ENCODE results near the gene DPP8. TPM values are rescaled to one million over a fixed set of nuclear protein-coding genes. Genes with fewer than 3 reads are reported as not detected.

DPP8 gene
- total and polyA plus RNA-seq, 10 of the 15 experiments (the other 5 are each of a cell fraction or from before 2014, with no cell fraction given): 12.0 to 30.6 (median 24.3) TPM

DNA sequence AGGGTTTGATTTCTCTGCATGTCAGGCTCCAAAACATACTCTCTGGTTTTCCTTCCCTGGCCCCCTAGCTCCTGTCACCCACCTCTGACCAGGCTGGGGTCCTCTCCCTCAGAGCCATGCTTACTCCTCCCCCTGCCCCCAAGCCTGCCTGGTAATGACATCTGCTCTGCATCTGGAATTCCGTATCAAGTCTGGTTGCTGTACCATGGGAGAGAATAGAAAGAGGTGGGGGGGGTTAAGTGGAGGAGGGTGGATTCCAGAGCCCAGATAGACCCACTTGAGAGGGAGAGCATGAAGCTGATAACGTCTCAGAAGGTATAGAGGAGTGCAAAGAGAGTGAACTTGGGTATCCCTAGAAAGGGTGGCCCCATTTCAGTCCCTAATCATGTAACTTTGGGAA is 98.9 kb downstream of the DPP8 start:
- intact Hi-C loops (cut with micrococcal nuclease; ENCODE audit: unreplicated experiment) (no loop called here), in situ Hi-C loops (cut with MboI) (no loop called here)
- RAD21 ChIA-PET (ENCODE audit: unreplicated experiment): no interaction called here
- CTCF ChIA-PET: interaction anchor here (1.2 kb wide), 1 partner anchor 18 kb away, joined by 3 read pairs; no protein-coding TSS in a partner anchor
- Histone ChIP-seq H3K4me2 (ENCODE audit: control insufficient read depth, insufficient read depth) (no peak overlapping the region), H3K9me3 (replicated peaks; ENCODE audit: control insufficient read depth, insufficient read depth, low read length) (no peaks in the 10 kb centered on the region), H3K27ac (ENCODE audit: control insufficient read depth, insufficient read depth) (no peak overlapping the region), H3K79me2 (ENCODE audit: control insufficient read depth, insufficient read depth, low read length) (no peaks in the 10 kb centered on the region), H4K20me1 (ENCODE audit: control insufficient read depth, insufficient read depth) (no peaks in the 10 kb centered on the region), H3K36me3 (ENCODE audit: control insufficient read depth in 2 of 2, insufficient read depth in 2 of 2, low read length in 1 of 2) (no peaks in the 10 kb centered on the region), H3K4me1 (ENCODE audit: control insufficient read depth, insufficient read depth, low read length) (peaks cover 7% of the 10 kb centered on the region), H3K9ac (ENCODE audit: control insufficient read depth, insufficient read depth, low read length) (no peak overlapping the region), H3K4me3 (no peak overlapping the region), H2AFZ (ENCODE audit: control insufficient read depth, low read depth, low read length) (no peak overlapping the region), H3K27me3 (replicated peaks in 1 of 2; ENCODE audit: control insufficient read depth in 2 of 2, insufficient read depth in 2 of 2, low read length in 1 of 2) (peaks cover 2 to 11% of the 10 kb centered on the region in 2 experiments)
- ATAC-seq: no peak
- no TSS peak for BruUV-seq (replicated peaks)
- 40% methylated on average over 2 of the region's 2 CpGs for WGBS (ENCODE audit: insufficient coverage, insufficient replicate concordance, low lambda C conversion rate, missing lambda C conversion rate)
- SMC1A ChIA-PET (ENCODE audit: uncharacterized antibody, unreplicated experiment): interaction anchor here (0.7 kb wide), 1 partner anchor 13 kb away, joined by 4 read pairs; no protein-coding TSS in a partner anchor
- DNase-seq (ENCODE audit: low read depth, low spot score): no peak
- no peak for FAIRE-seq
- POLR2A ChIA-PET: interaction anchor here (1.0 kb wide), 1 partner anchor 19 kb away, joined by 3 read pairs; no protein-coding TSS in a partner anchor
- TF ChIP-seq NR2C2 (IDR thresholded peaks at IDR 0.05; ENCODE audit: borderline replicate concordance, control insufficient read depth, insufficient read length, low read depth) (no peak), SPI1 (IDR thresholded peaks at IDR 0.05; ENCODE audit: borderline replicate concordance, insufficient read depth, low read depth, low read length) (no peak), ZSCAN29 (IDR thresholded peaks at IDR 0.05) (no peak), POU2F2 (IDR thresholded peaks at IDR 0.05; ENCODE audit: borderline replicate concordance, low read depth, low read length) (no peak), DPF2 (IDR thresholded peaks at IDR 0.05) (no peak), TAF1 (IDR thresholded peaks at IDR 0.05; ENCODE audit: borderline replicate concordance, low read depth, low read length) (no peak), NFXL1 (IDR thresholded peaks at IDR 0.05; ENCODE audit: borderline replicate concordance) (no peak), RFX5 (IDR thresholded peaks at IDR 0.05; ENCODE audit: low read depth, low read length) (no peak), BHLHE40 (IDR thresholded peaks at IDR 0.05; ENCODE audit: borderline replicate concordance in 1 of 2, low read depth in 2 of 2, low read length in 1 of 2) (no peak), STAT3 (IDR thresholded peaks at IDR 0.05; ENCODE audit: low read depth, low read length) (no peak), ZNF207 (IDR thresholded peaks at IDR 0.05; ENCODE audit: borderline replicate concordance) (no peak), WRNIP1 (IDR thresholded peaks at IDR 0.05; ENCODE audit: borderline replicate concordance, low read depth, low read length) (no peak), MTA3 (IDR thresholded peaks at IDR 0.05; ENCODE audit: borderline replicate concordance, low read length) (no peak), PAX5 (IDR thresholded peaks at IDR 0.05; ENCODE audit: borderline replicate concordance, low read depth, low read length) (no peak), NRF1 (conservative IDR thresholded peaks at IDR 0.05; ENCODE audit: low read depth, low read length) (no peak), ZNF217 (IDR thresholded peaks at IDR 0.05) (no peak), ZNF687 (IDR thresholded peaks at IDR 0.05) (no peak), BRCA1 (IDR thresholded peaks at IDR 0.05; ENCODE audit: low read depth, low read length) (no peak)
